Skeletal muscle satellite cell (primary cell): Measurements from ENCODE around the gene MIS12. TPM values are rescaled to one million over a fixed set of nuclear protein-coding genes. Genes with fewer than 3 reads are reported as not detected.

Experiments
- H3K27me3 ChIP-seq: 2 replicates; pipeline ENCODE4 v1.7.0; 2013; ENCODE audit warnings: low read length; ENCODE audit not compliant: control insufficient read depth, insufficient read depth
- H3K36me3 ChIP-seq: 2 replicates; pipeline ENCODE4 v1.7.0; 2013; ENCODE audit warnings: mild to moderate bottlenecking, control low read depth, low read length; ENCODE audit not compliant: insufficient read depth
- H3K4me1 ChIP-seq: 2 replicates; pipeline ENCODE4 v1.7.0; 2013; ENCODE audit warnings: low read length; ENCODE audit not compliant: control insufficient read depth, insufficient read depth
- H3K4me2 ChIP-seq: 2 replicates; pipeline ENCODE4 v1.7.0; 2013; ENCODE audit warnings: mild to moderate bottlenecking, low read length
- H3K4me3 ChIP-seq: 2 replicates; pipeline ENCODE4 v1.7.0; 2013; ENCODE audit warnings: low read length
- H3K9ac ChIP-seq: 2 replicates; pipeline ENCODE4 v1.7.0; 2013; ENCODE audit warnings: mild to moderate bottlenecking, low read depth, low read length, moderate library complexity
- H3K9me3 ChIP-seq: replicated peaks from 2 replicates; pipeline ENCODE4 v1.7.0; 2013; ENCODE audit warnings: mild to moderate bottlenecking, control low read depth, low read length
- total RNA-seq: library from RNA; depleted of rRNA; stranded (reverse); fragments of >200 nt; gene quantifications from 2 replicates; pipeline ENCODE4 v1.2.3, GENCODE V29; 2012; rRNA removed

MIS12 gene
- 10.6 and 17.3 TPM in 2 replicates for total RNA-seq

GRCh38 chr17:5486206-5487124, at the start of gene MIS12:
Gene MIS12, plus strand, starts transcription at chr17:5486566. Its CDS starts 2,297 bp downstream, at chr17:5488863.
- peak within 1 kb of the TSS; percentile 97 for H3K9ac ChIP-seq
- peak within 1 kb of the TSS; percentile 91 for H3K4me3 ChIP-seq
- H3K4me2 ChIP-seq: peak within 1 kb of the TSS; percentile 97
- H3K27me3 ChIP-seq: no peaks in the 10 kb centered on the region
- H3K4me1 ChIP-seq: peaks cover 6% of the 10 kb centered on the region
- no peaks in the 10 kb centered on the region for H3K9me3 ChIP-seq
- H3K36me3 ChIP-seq: peaks cover 33% of the 10 kb centered on the region

- H3K27me3 ChIP-seq: no peaks in the 10 kb centered on the region
- peak overlapping the region; percentile 93 for H3K4me3 ChIP-seq
- H3K36me3 ChIP-seq: peaks cover 43% of the 10 kb centered on the region
- H3K4me2 ChIP-seq: peak overlapping the region; percentile 92
- peak overlapping the region; percentile 94 for H3K9ac ChIP-seq
- no peaks in the 10 kb centered on the region for H3K9me3 ChIP-seq
- H3K4me1 ChIP-seq: peaks cover 17% of the 10 kb centered on the region
Measured at GRCh38 chr17:5437721-5438317, 48.5 kb upstream of the MIS12 start.

- Histone ChIP-seq H3K4me2 (peak within 1 kb of the TSS; percentile 92), H3K36me3 (peaks cover 40% of the 10 kb centered on the region), H3K4me1 (peaks cover 17% of the 10 kb centered on the region), H3K9ac (peak within 1 kb of the TSS; percentile 94), H3K9me3 (no peaks in the 10 kb centered on the region), H3K4me3 (peak within 1 kb of the TSS; percentile 93), H3K27me3 (no peaks in the 10 kb centered on the region)
Measured at GRCh38 chr17:5438716-5439445, 47.5 kb upstream of the MIS12 start, which contains the start of gene C1QBP. Gene C1QBP, minus strand, starts transcription at chr17:5439155. Its CDS starts 82 bp downstream, at chr17:5439073.

GRCh38 chr17:5439446-5439764, 47.0 kb upstream of the MIS12 start:
- Histone ChIP-seq H3K4me3 (peak overlapping the region; percentile 93), H3K36me3 (peaks cover 41% of the 10 kb centered on the region), H3K9ac (peak overlapping the region; percentile 22), H3K27me3 (no peaks in the 10 kb centered on the region), H3K4me1 (peaks cover 17% of the 10 kb centered on the region), H3K9me3 (no peaks in the 10 kb centered on the region), H3K4me2 (peak overlapping the region; percentile 75)

GRCh38 chr17:5443728-5444127, 42.6 kb upstream of the MIS12 start:
- Histone ChIP-seq H3K4me1 (peaks cover 5% of the 10 kb centered on the region), H3K36me3 (peaks cover 33% of the 10 kb centered on the region), H3K27me3 (no peaks in the 10 kb centered on the region), H3K9ac (no peak overlapping the region), H3K9me3 (no peaks in the 10 kb centered on the region), H3K4me2 (no peak overlapping the region), H3K4me3 (no peak overlapping the region)

GRCh38 chr17:5444209-5444608, 42.2 kb upstream of the MIS12 start:
- no peaks in the 10 kb centered on the region for H3K9me3 ChIP-seq
- no peak overlapping the region for H3K4me3 ChIP-seq
- H3K36me3 ChIP-seq: peaks cover 35% of the 10 kb centered on the region
- H3K4me2 ChIP-seq: no peak overlapping the region
- no peak overlapping the region for H3K9ac ChIP-seq
- H3K4me1 ChIP-seq: peaks cover 5% of the 10 kb centered on the region
- H3K27me3 ChIP-seq: no peaks in the 10 kb centered on the region

- Histone ChIP-seq H3K36me3 (peaks cover 49% of the 10 kb centered on the region), H3K4me3 (no peak overlapping the region), H3K9me3 (no peaks in the 10 kb centered on the region), H3K4me2 (no peak overlapping the region), H3K4me1 (no peaks in the 10 kb centered on the region), H3K27me3 (no peaks in the 10 kb centered on the region), H3K9ac (no peak overlapping the region)
Measured at GRCh38 chr17:5446786-5447185, 39.6 kb upstream of the MIS12 start.

GRCh38 chr17:5464717-5465507, 21.5 kb upstream of the MIS12 start:
- Histone ChIP-seq H3K27me3 (no peaks in the 10 kb centered on the region), H3K4me3 (no peak overlapping the region), H3K4me2 (no peak overlapping the region), H3K9ac (no peak overlapping the region), H3K4me1 (peaks cover 14% of the 10 kb centered on the region), H3K9me3 (no peaks in the 10 kb centered on the region), H3K36me3 (peaks cover 9% of the 10 kb centered on the region)

- no peaks in the 10 kb centered on the region for H3K9me3 ChIP-seq
- H3K4me2 ChIP-seq: peak overlapping the region; percentile 95
- H3K4me3 ChIP-seq: no peak overlapping the region
- no peaks in the 10 kb centered on the region for H3K27me3 ChIP-seq
- H3K9ac ChIP-seq: no peak overlapping the region
- H3K36me3 ChIP-seq: peaks cover 9% of the 10 kb centered on the region
- H3K4me1 ChIP-seq: peaks cover 14% of the 10 kb centered on the region
Measured at GRCh38 chr17:5466295-5466694, 20.1 kb upstream of the MIS12 start.

GRCh38 chr17:5467416-5467815, 18.9 kb upstream of the MIS12 start:
- peaks cover 14% of the 10 kb centered on the region for H3K4me1 ChIP-seq
- H3K9me3 ChIP-seq: no peaks in the 10 kb centered on the region
- peak overlapping the region; percentile 89 for H3K9ac ChIP-seq
- peaks cover 15% of the 10 kb centered on the region for H3K36me3 ChIP-seq
- peak overlapping the region; percentile 95 for H3K4me2 ChIP-seq
- peak overlapping the region; percentile 99 for H3K4me3 ChIP-seq
- H3K27me3 ChIP-seq: no peaks in the 10 kb centered on the region
